GM21528 (cell line): ENCODE results near the gene SERPINE2.

Experiments
- ATAC-seq: cut with Tn5 transposase; IDR thresholded peaks from one replicate; pipeline ENCODE4 v1.9.1; 2021; ENCODE audit warnings: mild to moderate bottlenecking, moderate library complexity; ENCODE audit not compliant: unreplicated experiment, low FRiP score

SERPINE2 gene

DNA sequence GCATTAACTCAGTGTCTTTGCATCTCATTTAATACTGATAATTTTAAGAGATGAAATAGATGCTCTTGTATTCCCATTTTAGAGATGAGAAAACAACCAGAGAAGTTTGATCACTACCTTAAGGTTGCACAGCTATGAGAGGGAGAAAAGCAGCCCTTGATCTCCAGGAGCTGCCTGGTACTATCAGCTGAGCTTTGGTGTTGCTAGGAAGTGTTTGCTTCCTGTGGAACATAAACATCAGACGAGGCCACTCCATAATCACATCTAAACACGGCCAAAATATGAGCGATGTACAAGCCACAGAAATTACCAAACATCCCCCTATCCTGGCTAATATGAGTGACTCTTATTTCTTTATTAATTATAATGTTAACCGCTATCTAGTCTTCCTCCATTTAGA is 93.3 kb downstream of the SERPINE2 start:
- ATAC-seq: no peak

DNA sequence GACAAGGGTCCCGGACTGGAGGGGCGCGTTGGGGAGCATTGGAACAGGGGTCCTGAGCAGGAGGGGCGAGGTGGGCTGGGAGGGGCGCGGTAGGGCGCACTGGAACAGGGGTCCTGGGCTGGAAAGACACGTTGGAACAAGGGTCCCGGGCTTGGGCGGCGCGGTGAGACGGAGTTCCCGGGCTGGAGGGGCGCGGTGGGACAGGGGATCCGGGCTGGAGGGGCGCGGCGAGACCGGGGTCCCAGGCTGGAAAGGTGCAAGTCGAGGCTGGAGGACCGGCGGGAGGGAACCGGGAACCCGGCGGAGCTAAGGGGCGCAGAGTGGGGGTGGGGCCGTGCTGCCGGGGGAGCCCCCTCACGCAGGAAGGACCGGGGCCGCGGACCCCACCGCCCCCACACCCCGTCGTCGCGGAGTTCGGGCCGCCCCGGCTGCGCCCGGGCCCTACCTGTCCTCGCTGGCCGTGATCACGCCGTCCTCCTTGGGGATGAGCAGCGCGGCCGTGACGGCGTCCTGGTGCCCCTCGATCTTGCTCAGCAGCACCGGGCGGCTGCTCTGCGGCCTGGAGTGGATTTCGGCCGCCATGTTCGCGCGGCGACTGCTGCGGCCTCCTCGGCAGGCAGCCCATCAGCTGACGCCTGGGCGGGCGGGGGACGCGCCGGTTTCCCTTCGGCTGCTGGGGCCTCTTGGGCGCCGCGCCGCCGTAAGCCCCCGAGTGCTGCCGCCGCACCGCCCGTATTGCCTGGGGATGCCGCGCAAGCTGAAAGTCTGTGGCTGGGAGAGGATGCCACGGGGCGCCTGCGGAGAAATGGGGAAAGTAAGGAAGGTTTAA is 94.2 kb downstream of the SERPINE2 start, which contains the start of gene WDFY1:
Gene WDFY1, minus strand, starts transcription at position 633 of the 829 bp plus-strand sequence. Its CDS starts 51 bp downstream, at position 582.
- ATAC-seq: peak; percentile 80

GRCh38 chr2:223944166-223944702 is 94.9 kb downstream of the SERPINE2 start:
- no peak for ATAC-seq

- no peak for ATAC-seq
These were observed 95.5 kb downstream of the SERPINE2 start for GRCh38 chr2:223943561-223944008.

- ATAC-seq: no peak
These were observed 96.0 kb downstream of the SERPINE2 start for GRCh38 chr2:223943135-223943534.

- ATAC-seq: peak; percentile 42
These were observed 97.4 kb downstream of the SERPINE2 start for GRCh38 chr2:223941579-223942277.

GRCh38 chr2:223939438-223939837 is 99.6 kb downstream of the SERPINE2 start:
- peak; percentile 26 for ATAC-seq

- ATAC-seq: no peak
These were observed 101.6 kb downstream of the SERPINE2 start for GRCh38 chr2:223937535-223937934.

- no peak for ATAC-seq
These were observed 102.2 kb downstream of the SERPINE2 start for GRCh38 chr2:223936862-223937326.

- ATAC-seq: no peak
These were observed 103.5 kb downstream of the SERPINE2 start for GRCh38 chr2:223935459-223936125.

DNA sequence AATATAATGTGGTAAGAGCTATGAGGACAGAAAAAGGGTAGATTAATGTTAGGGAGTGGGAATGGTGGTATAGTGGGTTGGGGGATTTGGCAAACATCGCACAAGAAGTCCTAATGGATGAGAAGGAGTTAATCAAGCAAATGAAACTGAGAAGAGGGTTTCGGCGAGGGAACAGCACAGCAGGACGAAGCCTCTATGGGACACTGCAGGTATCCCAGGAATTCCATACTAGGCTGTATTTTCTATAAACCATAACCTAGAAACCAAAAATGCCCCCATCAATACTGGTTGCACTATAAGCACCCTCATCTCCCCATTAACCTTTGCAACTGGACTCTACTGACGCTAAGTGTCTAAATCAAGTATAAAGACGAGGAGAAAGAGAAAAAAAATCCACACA is 104.2 kb downstream of the SERPINE2 start:
- ATAC-seq: no peak

GRCh38 chr2:223932816-223933800 is 106.0 kb downstream of the SERPINE2 start:
- no peak for ATAC-seq

DNA sequence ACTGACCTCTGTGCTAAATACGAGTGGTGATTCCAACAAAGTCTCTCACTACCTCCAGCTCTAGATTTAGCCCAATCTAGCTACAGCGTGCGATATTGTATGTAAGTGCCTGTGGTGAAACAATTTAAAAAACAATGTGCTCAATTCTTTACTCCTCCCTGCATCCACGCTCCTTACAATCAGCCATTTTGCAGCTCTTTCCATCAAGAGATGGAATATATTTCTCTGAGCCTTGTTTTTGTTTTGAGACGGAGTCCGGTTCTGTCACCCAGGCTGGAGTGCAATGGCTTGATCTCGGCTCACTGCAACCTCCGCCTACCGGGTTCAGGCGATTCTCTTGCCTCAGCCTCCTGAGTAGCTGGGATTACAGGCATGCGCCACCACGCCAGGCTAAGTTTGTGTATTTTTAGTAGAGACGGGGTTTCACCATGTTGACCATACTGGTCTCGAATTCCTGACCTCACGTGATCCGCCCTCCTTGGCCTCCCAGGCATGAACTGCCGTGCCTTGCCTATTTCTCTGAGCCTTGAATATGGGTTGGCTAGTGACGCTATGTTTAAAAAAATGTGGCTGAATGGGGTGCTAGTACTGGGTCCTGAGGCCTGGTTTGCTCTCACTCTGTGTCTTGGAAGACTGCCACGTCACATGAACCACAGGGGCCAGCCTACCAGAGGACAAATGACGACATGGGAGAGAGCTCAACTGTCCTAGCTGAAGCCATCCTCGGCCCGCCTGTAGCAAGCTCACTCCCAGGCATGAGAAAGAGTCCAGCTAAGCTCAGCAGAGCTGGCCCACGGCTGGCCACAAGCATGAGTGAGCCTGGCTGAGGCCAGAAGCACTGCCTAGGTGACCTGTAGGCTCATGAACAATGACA is 108.7 kb downstream of the SERPINE2 start:
- no peak for ATAC-seq

DNA sequence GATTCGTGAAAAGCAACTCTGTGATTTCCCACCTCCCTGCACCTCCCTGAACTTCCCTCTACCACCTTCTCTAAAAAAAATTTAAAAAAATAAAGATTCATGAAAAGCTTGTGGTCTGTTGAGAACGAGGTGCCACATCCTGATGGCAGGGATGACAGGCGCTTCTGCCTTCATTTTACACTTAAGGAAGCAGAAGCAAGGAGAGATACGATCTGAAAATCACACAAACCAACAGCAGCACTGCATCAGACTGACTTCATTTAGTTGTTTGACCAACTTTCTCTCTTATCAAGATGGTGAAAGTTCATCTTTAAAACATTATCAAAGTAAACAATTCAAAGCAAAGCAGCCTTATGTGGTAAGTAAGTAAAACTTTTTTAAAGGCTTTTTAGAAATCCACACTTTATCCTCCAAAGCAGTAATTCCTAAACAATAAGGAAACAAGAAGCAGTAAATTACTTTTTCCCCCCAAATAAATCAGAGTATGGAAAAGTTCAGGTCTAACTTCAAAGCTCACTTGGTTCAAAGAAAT is 109.4 kb downstream of the SERPINE2 start:
- no peak for ATAC-seq

DNA sequence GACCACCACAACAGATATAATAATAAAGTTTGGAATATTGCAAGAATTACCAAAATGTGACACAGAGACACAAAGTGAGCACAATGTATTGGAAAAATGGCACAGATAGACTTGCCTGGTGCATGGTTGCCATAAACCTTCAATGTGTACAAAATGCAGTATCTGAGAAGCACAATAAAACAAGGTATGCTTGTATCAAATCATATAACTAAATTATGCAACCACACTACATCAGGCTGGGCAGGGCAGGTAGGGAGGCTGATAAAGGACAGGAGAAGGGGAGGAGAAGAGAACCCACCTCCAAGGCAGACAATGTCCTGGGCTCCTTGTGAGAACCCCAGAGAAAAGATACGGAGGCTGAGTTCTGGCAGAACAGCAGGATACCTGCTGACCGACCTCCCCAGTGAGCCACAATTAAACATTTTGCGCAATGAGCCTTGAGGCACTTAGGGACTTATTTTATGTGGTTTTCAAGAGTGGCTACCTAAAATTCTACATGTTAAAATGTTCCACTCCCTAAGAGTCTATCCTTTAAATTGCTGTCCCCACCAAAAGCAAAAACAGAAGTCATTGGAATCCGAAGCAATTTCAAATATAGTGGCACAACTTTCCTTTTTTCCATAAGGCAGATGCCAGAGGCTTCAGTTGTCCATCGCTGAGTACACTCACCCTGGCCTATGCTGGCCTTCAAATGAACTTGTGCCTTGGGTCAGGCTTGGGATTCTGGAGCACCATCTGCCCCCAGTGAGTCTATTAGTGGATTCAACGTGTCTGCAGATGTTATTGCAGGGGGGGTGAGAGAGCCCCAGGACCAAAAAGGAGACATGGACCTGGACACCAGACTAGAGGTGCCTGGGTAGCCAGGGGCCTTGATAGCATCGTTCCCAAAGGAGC is 110.7 kb downstream of the SERPINE2 start:
- no peak for ATAC-seq

DNA sequence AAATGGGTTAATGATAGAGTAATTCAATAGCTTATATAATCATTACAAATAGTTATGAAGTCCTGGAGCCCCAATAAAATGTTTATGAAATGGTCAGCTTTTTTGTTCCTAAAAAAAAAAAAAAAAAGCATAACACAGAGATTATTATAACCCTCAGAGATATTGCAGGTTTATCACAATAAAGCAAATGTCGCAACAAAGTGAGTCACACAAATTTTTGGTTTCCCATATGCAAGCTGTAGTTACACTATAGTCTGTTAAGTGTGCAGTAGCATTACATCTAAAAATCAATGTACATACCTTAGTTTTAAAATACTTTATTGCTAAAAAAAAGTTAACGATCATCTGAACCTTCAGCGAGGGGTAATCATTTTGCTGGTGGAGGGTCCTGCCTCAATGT is 114.0 kb downstream of the SERPINE2 start:
- ATAC-seq: no peak
